NCI-H1105 treated with DMSO at 0.1 percent for 48 hours (cell line): ENCODE data around the gene TJP1.
"Not testable (repeated sequence)": the region's sequence is repeated elsewhere in the genome, so short reads cannot be mapped to it uniquely, and the experiment has no call there.

Experiments
- DNase-seq: peaks from one replicate; lab custom pipeline; 2025; lab: John Stamatoyannopoulos, UW

Gene TJP1

GRCh38 chr15:29681166-29681845 lies 141.0 kb downstream of the TJP1 start:
- no peak for DNase-seq

GRCh38 chr15:29680465-29681165 lies 141.7 kb downstream of the TJP1 start:
- no peak for DNase-seq

GRCh38 chr15:29678504-29679034 lies 143.7 kb downstream of the TJP1 start:
- DNase-seq, result no peak

- no peak for DNase-seq
Measured at GRCh38 chr15:29677871-29678461, 144.3 kb downstream of the TJP1 start.

GRCh38 chr15:29677455-29677854 lies 144.8 kb downstream of the TJP1 start:
- no peak for DNase-seq

GRCh38 chr15:29676961-29677402 lies 145.3 kb downstream of the TJP1 start:
- DNase-seq, result no peak

- not testable (repeated sequence) for DNase-seq
Measured at GRCh38 chr15:29676374-29676960, 145.8 kb downstream of the TJP1 start.

- no peak for DNase-seq
Measured at GRCh38 chr15:29675791-29676301, 146.4 kb downstream of the TJP1 start.

- no peak for DNase-seq
Measured at GRCh38 chr15:29674661-29675533, 147.4 kb downstream of the TJP1 start.

GRCh38 chr15:29672923-29673809 lies 149.1 kb downstream of the TJP1 start:
- no peak for DNase-seq

- DNase-seq, result no peak
Measured at GRCh38 chr15:29672446-29672845, 149.8 kb downstream of the TJP1 start.

GRCh38 chr15:29672046-29672445 lies 150.2 kb downstream of the TJP1 start:
- DNase-seq, result not testable (repeated sequence)

- no peak for DNase-seq
Measured at GRCh38 chr15:29670998-29671981, 151.0 kb downstream of the TJP1 start.

GRCh38 chr15:29670266-29670665 lies 152.0 kb downstream of the TJP1 start:
- DNase-seq, result no peak

GRCh38 chr15:29669823-29670222 lies 152.4 kb downstream of the TJP1 start:
- DNase-seq, result no peak

GRCh38 chr15:29668120-29668602 lies 154.1 kb downstream of the TJP1 start:
- DNase-seq, result no peak

GRCh38 chr15:29666241-29666640 lies 156.0 kb downstream of the TJP1 start:
- no peak for DNase-seq

GRCh38 chr15:29665444-29666003 lies 156.7 kb downstream of the TJP1 start:
- DNase-seq, result no peak

GRCh38 chr15:29664406-29664805 lies 157.9 kb downstream of the TJP1 start:
- DNase-seq, result no peak
